ENCODE data around the gene ANKDD1A. TPM values are rescaled to one million over a fixed set of nuclear protein-coding genes. Genes with fewer than 3 reads are reported as not detected.

ANKDD1A gene
- total RNA-seq, 1 donor from 2014 or later: 2.6 TPM

DNA sequence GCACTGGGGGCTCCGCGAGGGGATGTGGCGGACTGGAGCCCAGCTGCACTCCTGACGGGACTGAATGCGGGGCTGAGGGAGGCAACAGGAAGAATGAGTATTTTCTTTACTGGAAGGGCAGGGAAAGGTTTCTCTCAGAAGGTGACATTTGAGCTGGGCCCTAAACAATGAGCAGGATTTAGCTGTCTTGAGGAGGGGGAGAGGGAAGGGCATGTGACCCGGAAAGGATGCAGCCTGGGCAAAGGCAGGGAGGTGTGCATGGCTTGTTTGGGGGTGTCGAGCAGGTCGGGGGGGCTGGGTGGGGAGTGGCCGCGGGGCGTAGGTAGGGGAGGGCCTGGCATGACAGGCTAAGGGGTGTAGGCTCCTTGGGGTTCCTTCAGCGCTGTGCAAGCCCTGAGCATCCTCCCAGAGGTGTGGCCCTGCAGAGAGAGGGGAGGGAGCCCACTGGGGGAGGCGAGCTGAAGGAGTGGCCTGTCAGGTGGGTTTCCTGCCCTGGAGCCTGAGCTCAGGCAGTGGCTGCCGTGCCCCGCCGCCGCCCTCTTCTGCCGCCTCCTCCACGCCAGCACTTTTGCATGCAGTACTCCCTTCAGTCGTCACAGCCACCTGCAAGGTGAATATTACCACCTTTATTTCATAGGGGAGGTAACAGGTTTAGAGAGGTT is 17.2 kb upstream of the ANKDD1A start:
- H3K27ac ChIP-seq (ENCODE audit: low read depth, low read length): peak overlapping the region; percentile 71
- H3K4me3 ChIP-seq (ENCODE audit: low read length in 3 of 3): peak overlapping the region; percentile 40 to 69 (median 60)
- no peaks in the 10 kb centered on the region for H3K36me3 ChIP-seq (ENCODE audit: control insufficient read depth in 3 of 3, insufficient read depth in 3 of 3, low read length in 3 of 3)
- H3K9ac ChIP-seq (ENCODE audit: low read depth in 1 of 3, low read length in 3 of 3): peak overlapping the region; percentile 54 to 80 (median 69)
- H3K9me3 ChIP-seq (ENCODE audit: control insufficient read depth in 3 of 3, low read length in 3 of 3): no peaks in the 10 kb centered on the region
- peaks cover 37 to 62% (median 50%) of the 10 kb centered on the region in 3 donors for H3K4me1 ChIP-seq (ENCODE audit: control insufficient read depth in 3 of 3, insufficient read depth in 3 of 3, low read length in 3 of 3)
- no peaks in the 10 kb centered on the region for H3K27me3 ChIP-seq (ENCODE audit: control insufficient read depth in 3 of 3, insufficient read depth in 3 of 3, low read length in 3 of 3)

DNA sequence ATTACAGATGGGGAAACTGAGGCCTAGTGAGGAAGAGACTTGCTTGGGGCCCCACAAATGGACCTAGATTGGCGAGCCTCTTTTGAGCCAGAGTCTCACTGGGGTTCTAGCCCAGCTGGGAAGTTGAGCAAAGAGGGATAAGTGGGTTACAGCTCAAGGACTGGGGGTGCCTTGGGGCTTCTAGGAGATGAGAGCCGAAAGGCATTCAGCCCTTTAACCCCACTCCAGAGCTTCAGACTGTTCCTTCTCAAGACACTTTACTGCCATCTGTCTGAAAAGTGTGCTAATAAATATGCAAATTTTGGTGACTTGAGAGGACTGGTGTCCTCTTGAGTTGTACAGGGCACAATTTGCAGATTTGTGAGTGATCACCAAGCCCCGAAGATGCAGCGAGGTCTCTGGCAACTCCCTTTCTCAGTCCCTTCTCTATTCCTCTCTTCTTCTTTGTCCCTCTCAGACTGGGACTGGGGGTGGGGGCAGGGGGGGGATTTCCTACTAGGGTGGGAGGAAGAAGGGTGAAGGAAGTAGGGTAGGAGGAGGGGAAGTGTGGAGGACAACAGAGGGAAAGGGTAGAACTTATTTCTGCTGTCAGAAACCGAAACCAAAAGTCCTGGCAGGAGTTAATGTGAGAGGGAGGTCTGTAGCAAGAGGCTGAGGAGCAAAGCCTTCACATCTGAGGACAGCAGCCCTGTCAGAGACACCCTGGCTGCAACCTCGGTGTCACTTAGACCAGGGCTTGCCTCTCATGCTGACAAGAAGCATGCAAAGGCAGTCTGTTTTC is 16.2 kb upstream of the ANKDD1A start:
- Histone ChIP-seq H3K4me1 (ENCODE audit: control insufficient read depth in 3 of 3, insufficient read depth in 3 of 3, low read length in 3 of 3) (peaks cover 37 to 62% (median 50%) of the 10 kb centered on the region in 3 donors), H3K9ac (ENCODE audit: low read depth in 1 of 3, low read length in 3 of 3) (peak overlapping the region; percentile 12 to 71 (median 56)), H3K27ac (ENCODE audit: low read depth, low read length) (peak overlapping the region; percentile 71), H3K27me3 (ENCODE audit: control insufficient read depth in 3 of 3, insufficient read depth in 3 of 3, low read length in 3 of 3) (no peaks in the 10 kb centered on the region), H3K4me3 (ENCODE audit: low read length in 3 of 3) (peak overlapping the region; percentile 35 to 61 (median 51)), H3K36me3 (ENCODE audit: control insufficient read depth in 3 of 3, insufficient read depth in 3 of 3, low read length in 3 of 3) (no peaks in the 10 kb centered on the region), H3K9me3 (ENCODE audit: control insufficient read depth in 3 of 3, low read length in 3 of 3) (no peaks in the 10 kb centered on the region)

DNA sequence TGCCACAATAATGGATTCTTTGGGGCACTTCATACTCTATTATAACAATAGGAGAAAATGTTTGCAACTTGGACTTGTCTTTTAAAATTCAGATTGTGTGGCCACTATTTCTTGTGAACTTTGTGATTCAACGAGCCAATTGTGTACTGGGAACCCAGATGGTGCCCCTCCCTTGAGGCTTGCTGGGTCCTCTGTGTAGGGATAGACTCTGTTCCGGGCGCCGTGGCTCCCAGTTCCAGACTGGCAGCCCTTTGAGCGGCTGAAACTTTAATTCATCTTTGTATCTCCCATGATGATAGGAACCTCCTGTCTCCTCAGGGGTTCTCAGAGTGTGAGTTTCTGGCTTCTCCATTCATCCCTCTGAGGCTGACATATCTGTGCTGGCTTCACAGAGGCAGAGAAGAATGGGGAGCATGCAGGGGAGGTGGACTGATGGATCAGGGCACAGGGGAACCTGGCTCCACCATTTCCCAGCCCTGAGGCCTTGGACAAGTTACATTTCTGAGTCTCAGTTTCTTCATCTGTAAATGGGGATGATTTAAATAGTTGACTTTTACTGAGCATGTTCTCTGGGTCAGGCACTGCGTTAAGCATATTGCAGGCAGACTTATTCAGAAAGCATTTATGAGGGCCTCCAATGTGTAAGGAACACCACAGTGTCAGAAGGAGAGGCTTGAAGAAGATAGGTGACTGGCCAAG is 15.2 kb upstream of the ANKDD1A start:
- Histone ChIP-seq H3K4me3 (ENCODE audit: low read length in 3 of 3) (no peak overlapping the region), H3K9ac (ENCODE audit: low read depth in 1 of 3, low read length in 3 of 3) (peak overlapping the region in 1 of 3 donors; percentile 71), H3K9me3 (ENCODE audit: control insufficient read depth in 3 of 3, low read length in 3 of 3) (no peaks in the 10 kb centered on the region), H3K27ac (ENCODE audit: low read depth, low read length) (peak overlapping the region; percentile 71), H3K4me1 (ENCODE audit: control insufficient read depth in 3 of 3, insufficient read depth in 3 of 3, low read length in 3 of 3) (peaks cover 37 to 58% (median 50%) of the 10 kb centered on the region in 3 donors), H3K27me3 (ENCODE audit: control insufficient read depth in 3 of 3, insufficient read depth in 3 of 3, low read length in 3 of 3) (no peaks in the 10 kb centered on the region), H3K36me3 (ENCODE audit: control insufficient read depth in 3 of 3, insufficient read depth in 3 of 3, low read length in 3 of 3) (no peaks in the 10 kb centered on the region)

DNA sequence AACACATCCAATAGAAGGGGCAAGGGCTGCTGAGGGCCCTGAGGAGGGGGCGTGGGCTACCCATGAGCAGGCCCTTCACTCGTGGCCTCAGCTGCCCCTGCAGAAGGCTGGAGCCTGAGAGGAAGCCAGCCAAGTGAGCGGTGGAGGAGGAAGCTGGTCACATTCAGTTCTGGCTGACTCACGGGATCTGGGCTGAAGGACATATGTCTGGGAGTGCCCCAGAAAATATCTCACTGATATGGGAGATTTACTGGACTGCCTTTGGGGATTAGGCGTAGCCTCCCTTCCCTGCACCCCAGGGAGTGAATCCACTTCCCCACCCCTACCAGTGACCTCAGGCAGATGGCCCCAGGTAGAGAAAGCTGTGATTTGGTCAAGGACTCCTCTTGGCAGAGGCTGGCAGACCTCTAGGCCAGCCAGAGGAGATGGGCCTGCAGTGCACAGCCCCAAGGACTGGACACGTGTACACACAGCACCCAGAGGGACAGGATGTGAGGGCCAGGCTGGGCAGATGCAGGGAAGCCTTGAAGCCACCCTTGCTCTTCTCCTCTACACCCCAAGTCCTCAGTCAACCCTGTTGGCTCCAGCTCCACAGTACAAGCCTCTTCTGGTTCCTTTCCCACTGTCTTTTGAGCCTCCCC is 14.2 kb upstream of the ANKDD1A start:
- peaks cover 0 to 4% (median 2%) of the 10 kb centered on the region in 3 donors for H3K9me3 ChIP-seq (ENCODE audit: control insufficient read depth in 3 of 3, low read length in 3 of 3)
- peak overlapping the region in 2 of 3 donors; percentile 2 to 33 for H3K9ac ChIP-seq (ENCODE audit: low read depth in 1 of 3, low read length in 3 of 3)
- no peak overlapping the region for H3K4me3 ChIP-seq (ENCODE audit: low read length in 3 of 3)
- no peaks in the 10 kb centered on the region for H3K36me3 ChIP-seq (ENCODE audit: control insufficient read depth in 3 of 3, insufficient read depth in 3 of 3, low read length in 3 of 3)
- peaks cover 37 to 53% (median 50%) of the 10 kb centered on the region in 3 donors for H3K4me1 ChIP-seq (ENCODE audit: control insufficient read depth in 3 of 3, insufficient read depth in 3 of 3, low read length in 3 of 3)
- no peaks in the 10 kb centered on the region for H3K27me3 ChIP-seq (ENCODE audit: control insufficient read depth in 3 of 3, insufficient read depth in 3 of 3, low read length in 3 of 3)
- peak overlapping the region; percentile 71 for H3K27ac ChIP-seq (ENCODE audit: low read depth, low read length)

DNA sequence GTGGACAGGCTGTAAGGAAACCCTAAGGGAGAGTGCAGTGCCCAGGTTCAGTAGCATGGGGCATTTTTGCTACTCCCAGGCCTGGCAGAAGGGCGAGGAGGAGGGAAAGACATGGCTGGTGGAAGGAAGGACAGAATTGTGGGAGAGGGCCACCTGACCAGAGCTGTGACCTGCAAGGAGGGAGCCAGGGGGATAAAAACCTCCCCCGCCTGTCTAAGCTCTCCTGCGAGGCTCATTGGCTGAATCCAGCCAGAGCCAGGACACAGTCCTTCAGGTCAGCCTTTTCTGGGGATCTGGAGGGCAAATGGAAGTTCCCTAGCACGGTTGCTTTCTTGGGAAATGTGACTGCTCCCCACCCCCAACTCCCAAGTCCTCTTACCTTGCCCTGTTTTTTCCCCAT is 13.3 kb upstream of the ANKDD1A start:
- Histone ChIP-seq H3K9ac (ENCODE audit: low read depth in 1 of 3, low read length in 3 of 3) (no peak overlapping the region), H3K27ac (ENCODE audit: low read depth, low read length) (no peak overlapping the region), H3K27me3 (ENCODE audit: control insufficient read depth in 3 of 3, insufficient read depth in 3 of 3, low read length in 3 of 3) (no peaks in the 10 kb centered on the region), H3K9me3 (ENCODE audit: control insufficient read depth in 3 of 3, low read length in 3 of 3) (peaks cover 0 to 4% (median 2%) of the 10 kb centered on the region in 3 donors), H3K4me1 (ENCODE audit: control insufficient read depth in 3 of 3, insufficient read depth in 3 of 3, low read length in 3 of 3) (peaks cover 37 to 48% (median 44%) of the 10 kb centered on the region in 3 donors), H3K36me3 (ENCODE audit: control insufficient read depth in 3 of 3, insufficient read depth in 3 of 3, low read length in 3 of 3) (no peaks in the 10 kb centered on the region), H3K4me3 (ENCODE audit: low read length in 3 of 3) (no peak overlapping the region)

DNA sequence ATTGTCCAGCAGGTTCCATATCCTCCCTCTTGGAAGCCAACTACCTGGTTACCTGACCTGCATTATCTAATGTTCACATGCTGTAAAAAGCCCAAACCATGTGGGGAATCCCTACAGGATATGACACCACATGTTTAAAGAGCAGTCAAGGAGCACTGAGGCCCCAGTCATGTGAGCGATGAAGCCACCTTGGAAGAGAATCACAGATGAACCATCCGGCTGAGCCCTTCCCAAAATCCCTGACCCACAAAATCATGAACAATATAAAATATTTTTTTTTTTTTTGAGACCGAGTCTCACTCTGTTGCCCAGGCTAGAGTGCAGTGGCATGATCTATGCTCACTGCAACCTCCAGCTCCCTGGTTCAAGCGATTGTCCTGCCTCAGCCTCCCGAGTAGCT is 10.6 kb upstream of the ANKDD1A start:
- H3K27me3 ChIP-seq (ENCODE audit: control insufficient read depth in 3 of 3, insufficient read depth in 3 of 3, low read length in 3 of 3): no peaks in the 10 kb centered on the region
- no peak overlapping the region for H3K27ac ChIP-seq (ENCODE audit: low read depth, low read length)
- no peak overlapping the region for H3K4me3 ChIP-seq (ENCODE audit: low read length in 3 of 3)
- H3K9me3 ChIP-seq (ENCODE audit: control insufficient read depth in 3 of 3, low read length in 3 of 3): peaks cover 0 to 4% (median 2%) of the 10 kb centered on the region in 3 donors
- H3K9ac ChIP-seq (ENCODE audit: low read depth in 1 of 3, low read length in 3 of 3): no peak overlapping the region
- no peaks in the 10 kb centered on the region for H3K36me3 ChIP-seq (ENCODE audit: control insufficient read depth in 3 of 3, insufficient read depth in 3 of 3, low read length in 3 of 3)
- H3K4me1 ChIP-seq (ENCODE audit: control insufficient read depth in 3 of 3, insufficient read depth in 3 of 3, low read length in 3 of 3): peaks cover 20 to 24% (median 24%) of the 10 kb centered on the region in 3 donors

DNA sequence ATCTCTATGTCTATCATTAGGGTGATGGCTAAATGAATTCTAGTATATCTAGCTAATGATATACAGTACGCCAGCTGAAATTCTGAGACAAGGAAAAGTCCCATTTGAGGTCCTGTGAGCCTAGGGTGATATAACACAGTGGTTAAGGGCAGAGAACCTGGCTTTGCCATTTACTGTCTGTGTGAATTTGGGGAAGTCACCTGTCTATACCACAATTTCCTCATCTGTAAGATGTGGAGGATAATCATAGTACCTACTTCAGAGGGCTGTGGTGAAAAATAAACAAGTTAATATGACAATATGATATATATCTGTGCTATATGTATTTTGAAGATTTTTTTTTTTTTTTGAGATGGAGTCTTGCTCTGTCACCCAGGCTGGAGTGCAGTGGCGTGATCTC is 9.8 kb upstream of the ANKDD1A start:
- peaks cover 17 to 19% (median 17%) of the 10 kb centered on the region in 3 donors for H3K4me1 ChIP-seq (ENCODE audit: control insufficient read depth in 3 of 3, insufficient read depth in 3 of 3, low read length in 3 of 3)

DNA sequence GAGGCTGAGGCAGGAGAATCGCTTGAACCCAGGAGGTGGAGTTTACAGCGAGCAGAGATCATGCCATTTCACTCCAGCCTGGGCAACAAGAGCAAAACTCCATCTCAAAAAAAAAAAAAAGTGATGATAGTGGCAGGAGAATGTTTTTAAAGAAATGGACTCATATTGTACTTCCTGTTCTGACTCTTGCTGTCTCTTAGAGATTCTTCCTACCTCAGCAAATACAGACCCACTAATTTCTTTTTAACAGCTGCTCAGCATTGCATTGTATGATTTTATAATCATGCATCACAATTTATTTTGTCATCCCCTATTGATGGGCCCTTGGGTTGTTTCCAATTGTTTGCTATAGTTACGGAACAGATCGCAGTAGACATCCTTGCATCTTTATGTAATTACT is 8.8 kb upstream of the ANKDD1A start:
- H3K36me3 ChIP-seq (ENCODE audit: control insufficient read depth in 3 of 3, insufficient read depth in 3 of 3, low read length in 3 of 3): no peaks in the 10 kb centered on the region
- peaks cover 0 to 4% (median 2%) of the 10 kb centered on the region in 3 donors for H3K9me3 ChIP-seq (ENCODE audit: control insufficient read depth in 3 of 3, low read length in 3 of 3)
- no peaks in the 10 kb centered on the region for H3K27me3 ChIP-seq (ENCODE audit: control insufficient read depth in 3 of 3, insufficient read depth in 3 of 3, low read length in 3 of 3)
- H3K27ac ChIP-seq (ENCODE audit: low read depth, low read length): no peak overlapping the region
- H3K4me3 ChIP-seq (ENCODE audit: low read length in 3 of 3): no peak overlapping the region
- peaks cover 7 to 10% (median 7%) of the 10 kb centered on the region in 3 donors for H3K4me1 ChIP-seq (ENCODE audit: control insufficient read depth in 3 of 3, insufficient read depth in 3 of 3, low read length in 3 of 3)
- H3K9ac ChIP-seq (ENCODE audit: low read depth in 1 of 3, low read length in 3 of 3): no peak overlapping the region

More for the DNA sequence above, 9.8 kb upstream of the ANKDD1A start:
- H3K36me3 ChIP-seq (ENCODE audit: control insufficient read depth in 3 of 3, insufficient read depth in 3 of 3, low read length in 3 of 3): no peaks in the 10 kb centered on the region
- H3K27ac ChIP-seq (ENCODE audit: low read depth, low read length): no peak overlapping the region
- no peak overlapping the region for H3K9ac ChIP-seq (ENCODE audit: low read depth in 1 of 3, low read length in 3 of 3)
- H3K4me3 ChIP-seq (ENCODE audit: low read length in 3 of 3): no peak overlapping the region
- peaks cover 0 to 4% (median 2%) of the 10 kb centered on the region in 3 donors for H3K9me3 ChIP-seq (ENCODE audit: control insufficient read depth in 3 of 3, low read length in 3 of 3)
- H3K27me3 ChIP-seq (ENCODE audit: control insufficient read depth in 3 of 3, insufficient read depth in 3 of 3, low read length in 3 of 3): no peaks in the 10 kb centered on the region

DNA sequence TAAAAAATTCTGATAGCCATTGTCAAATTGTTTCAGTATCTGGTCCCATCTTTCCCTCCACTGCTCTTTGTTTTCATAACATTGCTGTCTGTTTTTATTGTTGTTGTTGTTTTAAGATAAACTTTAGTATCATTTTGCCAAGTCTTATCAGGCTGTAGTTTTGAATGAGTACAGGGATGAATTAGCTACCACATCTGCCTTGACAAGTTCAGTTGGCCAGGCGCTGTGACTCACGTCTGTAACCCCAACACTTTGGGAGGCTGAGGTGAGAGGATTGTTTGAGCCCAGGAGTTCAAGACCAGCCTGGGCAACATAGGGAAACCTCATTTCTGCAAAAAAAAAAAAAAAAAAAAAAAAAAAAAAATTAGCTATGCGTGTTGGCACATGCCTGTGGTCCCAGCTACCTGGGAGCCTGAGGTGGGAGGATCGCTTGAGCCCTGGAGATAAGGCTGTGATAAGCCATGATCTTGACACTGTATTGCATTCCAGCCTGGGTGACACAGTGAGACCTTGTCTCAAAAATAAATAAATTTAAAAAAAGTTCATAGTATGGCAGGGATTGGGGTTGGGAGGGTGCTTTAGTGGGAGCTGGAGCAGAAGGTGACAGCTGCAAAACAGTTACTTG is 8.3 kb upstream of the ANKDD1A start:
- Histone ChIP-seq H3K9ac (ENCODE audit: low read depth in 1 of 3, low read length in 3 of 3) (no peak overlapping the region), H3K9me3 (ENCODE audit: control insufficient read depth in 3 of 3, low read length in 3 of 3) (peaks cover 0 to 4% (median 2%) of the 10 kb centered on the region in 3 donors), H3K4me3 (ENCODE audit: low read length in 3 of 3) (no peak overlapping the region), H3K27ac (ENCODE audit: low read depth, low read length) (no peak overlapping the region), H3K36me3 (ENCODE audit: control insufficient read depth in 3 of 3, insufficient read depth in 3 of 3, low read length in 3 of 3) (no peaks in the 10 kb centered on the region), H3K4me1 (ENCODE audit: control insufficient read depth in 3 of 3, insufficient read depth in 3 of 3, low read length in 3 of 3) (peaks cover 2 to 5% (median 3%) of the 10 kb centered on the region in 3 donors), H3K27me3 (ENCODE audit: control insufficient read depth in 3 of 3, insufficient read depth in 3 of 3, low read length in 3 of 3) (peaks cover 0 to 2% (median 0%) of the 10 kb centered on the region in 3 donors)
